T-helper 22 cell (primary cell): ENCODE measurements around the gene FEM1A.
"Not testable (repeated sequence)": the region's sequence is repeated elsewhere in the genome, so short reads cannot be mapped to it uniquely, and the experiment has no call there.

Source experiments
- DNase-seq: peaks from one replicate; pipeline ENCODE4 v3.0.0-alpha.2; 2020; ENCODE audit warnings: low read depth

Gene FEM1A

DNA sequence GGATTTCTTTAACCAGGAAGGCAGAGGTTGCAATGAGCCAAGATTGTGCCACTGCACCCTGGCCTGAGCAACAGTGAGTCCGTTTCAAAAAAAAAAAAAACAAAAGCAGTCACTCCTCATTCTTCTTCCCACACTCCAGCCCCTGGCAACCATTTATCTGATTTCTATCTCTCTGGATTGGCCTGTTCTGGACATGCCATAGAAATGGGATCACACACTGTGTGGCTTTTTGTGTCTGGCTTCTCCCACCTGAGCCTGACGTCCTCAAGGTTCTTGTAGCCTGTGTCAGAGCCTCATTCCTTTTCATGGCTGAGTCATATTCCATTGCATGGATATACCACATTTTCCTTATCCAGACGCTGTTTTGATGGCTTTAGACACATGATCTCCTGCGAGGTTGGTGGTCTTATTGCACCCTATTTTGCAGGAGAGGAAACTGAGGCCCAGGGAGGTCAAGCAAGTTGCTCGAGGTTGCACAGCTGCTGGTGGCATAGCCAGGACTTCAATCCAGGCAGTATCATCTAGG is 15.8 kb upstream of the FEM1A start:
- no peak for DNase-seq

DNA sequence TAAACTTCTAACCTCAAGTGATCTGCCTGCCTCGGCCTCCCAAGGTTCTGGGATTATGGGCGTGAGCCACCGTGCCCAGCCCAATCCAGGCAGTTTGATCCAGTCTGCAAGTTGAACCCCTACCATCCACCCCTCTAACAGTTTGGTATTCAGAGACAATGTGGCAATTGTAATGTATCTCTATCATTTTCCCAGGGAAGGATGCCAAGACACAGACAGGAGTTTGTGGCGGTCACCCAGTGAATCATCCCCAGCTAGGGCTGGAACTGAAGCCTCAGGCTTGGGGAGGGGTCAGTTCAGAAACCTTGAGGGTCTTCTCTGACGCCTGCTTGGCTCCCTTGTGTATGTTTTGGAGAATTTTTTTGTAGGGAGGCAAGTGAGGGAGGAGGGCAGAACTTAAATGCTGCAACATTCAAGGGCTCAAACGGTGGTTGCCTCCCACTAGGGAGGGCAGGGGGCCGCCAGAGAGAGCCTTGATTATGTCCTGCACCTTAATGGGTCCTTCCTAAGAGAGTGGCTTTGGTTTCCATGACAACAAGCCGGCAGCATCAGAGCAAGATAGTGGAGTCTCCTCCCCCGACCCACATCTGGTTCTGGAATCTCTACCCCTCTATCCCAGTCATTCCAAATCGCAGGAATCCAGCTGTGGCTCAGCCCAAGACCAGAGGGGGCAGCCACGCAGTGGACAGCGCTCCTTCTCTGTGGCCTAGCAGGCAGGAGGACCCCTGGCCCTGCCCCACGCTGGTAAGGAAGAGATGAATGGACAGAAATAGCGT is 14.9 kb upstream of the FEM1A start:
- no peak for DNase-seq

DNA sequence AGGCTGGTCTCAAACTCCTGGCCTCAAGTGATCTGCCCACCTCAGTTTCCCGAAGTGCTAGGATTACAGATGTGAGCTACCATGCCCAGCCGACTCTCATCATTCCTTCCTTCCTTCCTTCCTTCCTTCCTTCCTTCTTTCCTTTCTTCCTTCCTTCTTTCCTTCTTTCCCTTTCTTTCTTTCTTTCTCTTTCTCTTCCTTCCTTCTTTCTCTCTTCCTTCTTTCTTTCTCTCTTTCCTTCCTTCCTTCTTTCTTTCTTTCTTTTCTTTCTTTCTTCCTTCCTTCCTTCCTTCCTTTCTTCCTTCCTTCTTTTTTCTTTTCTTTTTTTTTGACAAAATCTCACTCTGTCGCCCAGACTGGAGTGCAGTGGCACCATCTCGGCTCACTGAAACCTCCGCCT is 13.4 kb upstream of the FEM1A start:
- DNase-seq = not testable (repeated sequence)

DNA sequence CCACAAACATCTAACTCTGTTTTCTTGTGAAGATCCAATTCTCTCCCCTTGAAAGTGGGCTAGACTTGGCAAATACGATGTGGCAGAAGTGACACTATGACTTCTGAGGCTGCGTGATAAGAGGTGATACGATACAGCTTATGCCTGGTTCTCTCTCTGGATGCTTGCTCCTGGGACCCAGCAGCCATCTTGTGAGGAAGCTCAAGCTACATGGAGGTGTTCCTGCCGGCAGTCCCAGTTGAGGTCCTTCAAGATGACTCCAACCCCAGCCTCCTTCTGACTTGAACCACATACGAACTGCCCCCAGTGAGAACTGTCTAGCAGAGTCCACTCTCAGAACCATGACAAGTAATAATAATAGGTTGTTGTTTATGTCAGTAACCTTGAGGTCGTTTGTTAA is 10.7 kb upstream of the FEM1A start:
- DNase-seq = no peak

DNA sequence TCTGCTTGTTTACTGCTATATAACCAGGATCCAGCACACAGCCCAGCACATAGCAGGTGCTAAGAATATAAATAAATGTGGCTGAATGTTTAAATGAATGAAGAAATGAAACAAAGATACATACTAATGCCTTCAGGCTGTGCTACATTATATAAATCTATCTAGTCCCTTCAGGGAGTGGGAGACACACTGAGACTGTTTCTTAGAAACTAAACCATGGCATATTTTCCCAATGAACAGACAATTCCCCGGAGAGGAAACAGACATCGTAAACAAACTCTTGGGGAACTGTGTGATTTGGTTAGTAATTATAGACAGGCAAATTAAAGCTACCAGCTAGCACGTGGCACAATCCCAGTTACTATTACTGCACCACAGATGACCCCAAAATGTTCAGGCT is 9.7 kb upstream of the FEM1A start:
- DNase-seq = no peak

DNA sequence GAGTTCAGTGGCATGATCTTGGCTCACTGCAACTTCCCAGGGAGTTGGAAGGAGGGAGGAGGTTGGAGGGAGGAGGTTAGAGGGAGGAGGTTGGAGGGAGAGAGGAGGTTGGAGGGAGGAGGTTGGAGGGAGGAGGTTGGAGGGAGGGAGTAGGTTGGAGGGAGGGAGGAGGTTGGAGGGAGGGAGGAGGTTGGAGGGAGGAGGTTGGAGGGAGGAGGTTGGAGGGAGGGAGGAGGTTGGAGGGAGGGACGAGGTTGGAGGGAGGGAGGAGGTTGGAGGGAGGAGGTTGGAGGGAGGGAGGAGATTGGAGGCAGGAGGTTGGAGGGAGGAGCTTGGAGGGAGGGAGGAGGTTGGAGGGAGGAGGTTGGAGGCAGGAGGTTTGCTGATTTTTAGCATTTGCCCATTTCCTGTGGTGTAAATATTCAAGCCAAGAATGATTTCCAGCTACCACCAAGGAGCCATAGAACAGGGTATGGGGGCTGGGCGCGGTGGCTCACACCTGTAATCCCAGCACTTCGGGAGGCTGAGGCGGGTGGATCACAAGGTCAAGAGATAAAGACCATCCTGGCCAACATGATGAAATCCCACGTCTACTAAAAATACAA is 5.0 kb upstream of the FEM1A start:
- DNase-seq = not testable (repeated sequence)

DNA sequence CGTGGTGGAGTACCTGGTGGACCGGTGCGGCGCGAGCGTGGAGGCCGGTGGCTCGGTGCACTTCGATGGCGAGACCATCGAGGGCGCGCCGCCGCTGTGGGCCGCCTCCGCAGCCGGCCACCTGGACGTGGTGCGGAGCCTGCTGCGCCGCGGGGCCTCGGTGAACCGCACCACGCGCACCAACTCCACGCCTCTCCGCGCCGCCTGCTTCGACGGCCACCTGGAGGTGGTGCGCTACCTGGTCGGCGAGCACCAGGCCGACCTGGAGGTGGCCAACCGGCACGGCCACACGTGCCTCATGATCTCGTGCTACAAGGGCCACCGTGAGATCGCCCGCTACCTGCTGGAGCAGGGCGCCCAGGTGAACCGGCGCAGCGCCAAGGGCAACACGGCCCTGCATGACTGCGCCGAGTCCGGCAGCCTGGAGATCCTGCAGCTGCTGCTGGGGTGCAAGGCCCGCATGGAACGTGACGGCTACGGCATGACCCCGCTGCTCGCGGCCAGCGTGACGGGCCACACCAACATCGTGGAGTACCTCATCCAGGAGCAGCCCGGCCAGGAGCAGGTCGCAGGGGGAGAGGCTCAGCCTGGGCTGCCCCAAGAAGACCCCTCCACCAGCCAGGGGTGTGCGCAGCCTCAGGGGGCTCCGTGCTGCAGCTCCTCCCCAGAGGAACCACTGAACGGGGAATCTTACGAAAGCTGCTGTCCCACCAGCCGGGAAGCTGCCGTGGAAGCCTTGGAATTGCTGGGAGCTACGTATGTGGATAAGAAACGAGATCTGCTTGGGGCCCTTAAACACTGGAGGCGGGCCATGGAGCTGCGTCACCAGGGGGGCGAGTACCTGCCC is 708 bp downstream of the FEM1A start:
- DNase-seq = not testable (repeated sequence)

DNA sequence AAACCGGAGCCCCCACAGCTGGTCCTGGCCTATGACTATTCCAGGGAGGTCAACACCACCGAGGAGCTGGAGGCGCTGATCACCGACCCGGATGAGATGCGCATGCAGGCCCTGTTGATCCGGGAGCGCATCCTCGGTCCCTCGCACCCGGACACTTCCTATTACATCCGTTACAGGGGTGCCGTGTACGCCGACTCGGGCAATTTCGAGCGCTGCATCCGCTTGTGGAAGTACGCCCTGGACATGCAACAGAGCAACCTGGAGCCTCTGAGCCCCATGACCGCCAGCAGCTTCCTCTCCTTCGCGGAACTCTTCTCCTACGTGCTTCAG is 1.3 kb downstream of the FEM1A start:
- not testable (repeated sequence) for DNase-seq

DNA sequence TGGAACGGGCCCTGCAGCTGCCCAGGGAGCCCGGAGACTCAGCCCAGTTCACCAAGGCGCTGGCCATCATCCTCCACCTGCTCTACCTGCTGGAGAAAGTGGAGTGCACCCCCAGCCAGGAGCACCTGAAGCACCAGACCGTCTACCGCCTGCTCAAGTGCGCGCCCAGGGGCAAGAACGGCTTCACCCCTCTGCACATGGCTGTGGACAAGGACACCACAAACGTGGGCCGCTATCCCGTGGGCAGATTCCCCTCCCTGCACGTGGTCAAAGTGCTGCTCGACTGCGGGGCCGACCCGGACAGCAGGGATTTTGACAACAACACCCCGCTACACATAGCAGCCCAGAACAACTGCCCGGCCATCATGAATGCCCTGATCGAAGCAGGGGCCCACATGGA is 1.7 kb downstream of the FEM1A start:
- DNase-seq = not testable (repeated sequence)

DNA sequence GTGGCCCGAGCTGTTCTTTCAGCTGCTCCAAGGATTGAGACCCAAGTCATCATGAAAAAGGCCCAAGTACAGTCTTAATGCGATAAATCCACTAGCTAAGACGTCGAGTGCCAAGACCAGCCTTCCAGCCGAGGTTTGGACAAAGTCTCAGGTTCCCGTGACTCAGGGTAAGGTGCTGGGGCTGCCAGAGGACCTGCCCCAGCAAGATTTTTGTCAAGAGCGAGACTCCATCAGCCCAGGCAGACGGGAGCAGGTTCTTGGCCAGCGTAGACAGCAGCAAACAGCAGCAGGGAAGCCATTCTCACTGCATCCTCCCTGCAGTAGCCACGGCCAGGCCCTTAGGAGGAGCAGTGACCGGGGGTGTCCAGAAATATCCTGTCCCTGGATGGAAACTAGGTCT is 3.4 kb downstream of the FEM1A start:
- no peak for DNase-seq

DNA sequence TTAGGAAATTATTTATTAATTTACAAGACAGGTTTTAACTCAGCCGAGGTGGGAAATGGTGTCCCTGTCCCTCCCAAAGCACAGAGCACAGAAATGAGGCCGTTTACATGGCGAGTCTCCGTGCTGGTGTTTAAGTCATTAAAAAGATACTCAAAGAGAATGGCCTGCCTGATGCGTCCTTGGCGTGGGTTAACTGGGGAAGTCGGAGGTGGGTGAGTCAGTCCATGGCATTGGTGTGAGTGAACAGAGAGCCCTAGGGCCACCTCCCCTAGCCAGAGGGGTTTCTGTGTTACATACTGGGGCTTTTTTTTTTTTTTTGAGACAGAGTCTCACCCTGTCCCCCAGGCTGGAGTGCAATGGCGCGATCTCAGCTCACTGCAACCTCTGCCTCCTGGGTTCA is 3.9 kb downstream of the FEM1A start:
- DNase-seq = no peak

DNA sequence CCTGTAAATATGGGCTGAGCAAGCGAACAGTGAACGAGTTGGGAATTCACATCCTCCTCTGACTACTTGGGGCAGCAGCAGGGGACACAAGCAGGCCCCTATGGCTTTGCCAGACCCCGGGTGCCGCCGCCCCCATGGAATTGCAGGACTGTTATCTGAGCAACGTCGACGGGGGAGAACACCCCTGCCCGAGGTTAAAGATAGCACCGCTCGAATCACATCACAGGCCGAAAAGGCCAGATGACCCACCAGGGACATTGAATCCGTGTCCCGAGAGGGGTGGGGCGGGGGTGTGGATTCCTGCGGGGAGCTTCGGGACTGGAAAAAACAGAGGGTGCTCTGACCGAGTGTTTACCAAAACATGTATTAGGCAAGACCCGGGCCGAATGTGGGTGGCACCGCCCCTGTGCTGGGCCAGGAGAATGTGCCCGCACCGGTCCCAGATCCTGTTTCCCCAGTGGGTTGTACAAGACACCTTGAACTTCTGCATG is 9.1 kb downstream of the FEM1A start:
- DNase-seq = no peak

DNA sequence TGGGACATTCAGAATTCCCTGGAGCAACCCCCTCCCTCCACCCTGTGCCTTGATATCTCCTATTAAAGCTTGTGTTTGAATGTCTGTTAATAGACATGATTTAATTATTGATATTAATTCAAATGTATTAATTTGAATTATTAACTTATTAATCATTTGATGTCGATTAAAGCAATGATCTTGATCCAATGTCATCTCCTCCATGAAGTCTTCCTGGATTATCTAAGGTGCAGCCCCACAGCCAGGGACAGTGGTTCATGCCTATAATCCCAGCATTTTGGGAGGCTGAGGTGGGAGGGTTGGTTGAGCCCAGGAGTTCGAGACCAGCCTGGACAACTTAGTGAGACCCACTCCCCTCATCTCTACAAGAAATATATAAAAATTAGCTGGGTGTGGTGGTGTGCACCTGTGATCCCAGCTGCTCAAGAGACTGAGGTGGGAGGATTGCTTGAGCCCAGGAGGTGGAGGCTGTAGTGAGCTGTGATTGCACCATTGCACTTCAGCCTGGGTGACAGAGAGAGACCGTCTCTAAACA is 9.6 kb downstream of the FEM1A start:
- no peak for DNase-seq

DNA sequence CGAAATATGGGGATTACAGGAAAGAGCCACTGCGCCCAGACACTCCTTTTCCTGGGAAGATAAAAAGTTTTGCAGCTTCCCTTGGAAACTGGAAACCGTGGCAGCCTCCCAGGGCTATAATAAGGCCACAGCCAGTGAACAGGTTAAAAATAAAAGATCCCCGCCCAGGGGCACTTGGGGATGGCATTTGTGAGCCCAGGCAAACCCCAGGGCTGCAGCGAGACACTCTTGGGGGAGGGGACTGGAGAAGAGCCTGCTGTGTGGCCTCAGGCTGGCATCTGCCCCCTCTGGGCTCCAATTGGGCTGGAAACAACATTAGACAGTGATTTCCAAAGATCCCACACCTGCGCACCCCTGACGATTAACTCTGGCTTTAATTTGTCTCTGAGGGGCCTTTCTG is 11.2 kb downstream of the FEM1A start:
- no peak for DNase-seq

DNA sequence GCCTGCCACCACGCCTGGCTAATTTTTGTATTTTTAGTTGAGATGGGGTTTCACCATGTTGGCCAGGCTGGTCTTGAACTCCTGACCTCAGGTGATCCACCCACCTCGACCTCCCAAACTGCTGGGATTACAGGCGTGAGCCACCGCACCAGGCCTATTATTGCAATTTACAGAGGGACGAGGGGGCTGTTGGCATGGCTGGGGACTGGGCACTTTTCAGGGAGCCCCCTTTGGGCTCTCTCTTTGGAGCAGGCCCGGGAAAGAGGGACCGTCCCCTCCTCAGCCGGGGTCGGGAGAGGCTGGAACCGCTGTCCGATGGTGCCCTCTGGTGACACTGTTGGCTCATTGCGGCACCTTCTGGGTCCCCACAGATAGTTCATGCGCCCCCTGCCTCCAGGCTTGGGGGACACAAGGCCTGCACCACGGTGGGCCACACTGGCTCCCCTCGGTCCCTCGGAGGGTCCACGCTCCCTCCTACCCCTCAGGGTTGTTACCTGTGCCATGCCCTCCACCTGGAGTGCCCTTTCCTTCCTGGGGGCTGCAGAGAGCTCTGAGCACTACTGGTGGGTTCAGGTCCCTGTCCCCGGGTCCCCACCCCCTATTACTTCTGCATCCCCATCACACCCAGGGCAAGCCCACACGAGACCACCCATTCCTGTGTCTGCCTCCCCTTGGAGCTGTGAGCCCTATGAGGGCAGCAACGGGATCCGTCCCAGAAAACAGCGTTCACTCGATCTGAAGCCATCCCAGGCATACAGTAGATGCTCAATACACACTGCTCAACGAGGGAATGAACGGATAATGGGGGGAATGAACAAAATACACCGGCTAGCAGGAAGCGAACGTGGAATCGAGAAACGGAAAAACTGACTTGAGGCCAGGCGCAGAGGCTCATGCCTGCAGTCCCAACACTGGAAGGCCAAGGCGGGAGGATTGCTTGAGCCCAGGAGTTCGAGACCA is 12.5 kb downstream of the FEM1A start:
- peak; percentile 21 for DNase-seq

DNA sequence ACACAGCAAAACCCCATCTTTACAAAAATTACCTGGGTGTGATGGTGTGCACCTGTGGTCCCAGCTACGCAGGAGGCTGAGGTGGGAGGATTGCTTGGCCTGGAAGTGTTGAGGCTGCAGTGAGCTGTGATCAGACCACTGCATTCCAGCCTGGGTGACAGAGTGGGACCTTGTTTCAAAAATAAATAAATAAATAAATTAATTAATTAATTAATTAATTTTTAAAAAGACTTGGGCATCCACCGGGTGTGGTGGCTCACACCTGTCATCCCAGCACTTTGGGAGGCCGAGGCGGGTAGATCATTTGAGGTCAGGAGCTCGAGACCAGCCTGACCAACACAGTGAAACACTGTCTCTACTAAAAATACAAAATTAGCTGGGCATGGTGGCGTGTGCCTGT is 13.6 kb downstream of the FEM1A start:
- DNase-seq = not testable (repeated sequence)

DNA sequence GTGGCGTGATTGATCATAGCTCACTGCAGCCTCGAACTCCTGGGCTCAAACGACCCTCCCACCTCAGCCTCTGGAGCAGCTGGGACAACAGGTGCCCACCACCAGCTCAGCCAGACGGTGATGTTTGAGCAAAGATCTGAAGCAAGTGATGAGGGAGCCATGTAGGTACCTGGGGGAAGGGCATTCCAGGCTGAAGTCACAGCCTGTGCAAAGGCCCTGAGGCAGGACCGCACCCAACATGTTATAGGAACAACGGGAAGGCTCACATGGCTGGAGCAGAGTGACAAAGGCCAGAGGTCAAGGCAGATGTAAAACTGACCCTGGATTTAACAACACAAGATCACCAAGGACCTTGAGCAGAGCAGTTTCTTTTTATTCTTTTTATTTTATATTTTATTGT is 14.8 kb downstream of the FEM1A start:
- DNase-seq = no peak

DNA sequence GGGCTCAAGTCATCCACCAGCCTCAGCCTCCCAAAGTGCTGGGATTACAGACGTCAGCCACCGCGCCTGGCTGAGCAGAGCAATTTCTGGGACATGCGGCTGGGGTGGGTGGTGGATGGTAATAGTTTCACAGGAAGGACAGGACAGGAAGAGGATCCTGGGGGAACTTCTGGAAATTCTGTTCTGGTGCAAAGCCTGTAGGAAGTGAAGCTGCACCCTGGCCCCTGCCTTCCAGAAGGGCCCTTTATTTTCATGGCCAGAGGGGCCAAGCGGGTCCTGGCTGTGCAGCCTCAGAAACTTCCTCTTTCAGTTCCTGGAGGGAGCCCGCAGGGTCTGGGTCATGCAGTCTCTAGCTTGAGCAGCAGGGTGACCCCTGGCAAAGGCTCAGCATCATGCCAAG is 15.7 kb downstream of the FEM1A start:
- DNase-seq = no peak

DNA sequence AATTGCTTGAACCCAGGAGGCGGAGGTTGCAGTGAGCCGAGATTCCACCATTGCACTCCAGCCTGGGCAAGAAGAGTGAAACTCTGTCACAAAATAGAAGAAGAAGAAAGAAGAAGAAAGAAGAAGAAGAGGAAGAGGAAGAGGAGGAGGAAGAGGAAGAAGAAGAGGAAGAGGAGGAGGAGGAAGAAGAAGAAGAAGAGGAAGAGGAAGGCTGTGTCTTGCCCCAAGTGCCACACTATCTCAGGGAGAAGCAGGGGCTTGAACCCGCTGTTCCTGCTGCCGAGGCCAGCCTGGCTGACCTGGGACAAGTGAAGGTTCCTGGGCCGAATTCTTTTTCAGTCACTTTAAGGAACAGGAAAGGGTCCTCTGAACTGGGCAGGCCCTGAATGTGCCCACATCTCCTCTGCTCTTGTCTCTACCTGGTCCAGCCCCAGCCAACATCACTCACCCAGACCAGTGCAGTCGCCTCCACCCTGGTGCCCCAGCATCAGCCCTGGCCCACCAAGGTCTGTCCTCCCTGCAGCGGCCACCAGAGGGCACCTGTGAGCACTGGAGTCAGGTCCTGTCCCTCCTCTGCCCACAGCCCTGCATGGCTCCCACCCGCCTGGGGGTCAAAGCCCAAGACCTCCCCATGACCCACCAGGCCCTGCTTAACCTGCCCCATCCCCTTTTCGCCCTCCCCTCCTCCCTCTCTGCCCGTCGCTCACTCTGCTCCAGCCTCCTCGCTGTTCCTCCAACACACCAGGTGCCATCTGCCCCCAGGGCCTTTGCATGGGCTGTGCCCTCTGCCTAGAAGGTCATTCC is 20.0 kb downstream of the FEM1A start:
- DNase-seq = peak; percentile 60

DNA sequence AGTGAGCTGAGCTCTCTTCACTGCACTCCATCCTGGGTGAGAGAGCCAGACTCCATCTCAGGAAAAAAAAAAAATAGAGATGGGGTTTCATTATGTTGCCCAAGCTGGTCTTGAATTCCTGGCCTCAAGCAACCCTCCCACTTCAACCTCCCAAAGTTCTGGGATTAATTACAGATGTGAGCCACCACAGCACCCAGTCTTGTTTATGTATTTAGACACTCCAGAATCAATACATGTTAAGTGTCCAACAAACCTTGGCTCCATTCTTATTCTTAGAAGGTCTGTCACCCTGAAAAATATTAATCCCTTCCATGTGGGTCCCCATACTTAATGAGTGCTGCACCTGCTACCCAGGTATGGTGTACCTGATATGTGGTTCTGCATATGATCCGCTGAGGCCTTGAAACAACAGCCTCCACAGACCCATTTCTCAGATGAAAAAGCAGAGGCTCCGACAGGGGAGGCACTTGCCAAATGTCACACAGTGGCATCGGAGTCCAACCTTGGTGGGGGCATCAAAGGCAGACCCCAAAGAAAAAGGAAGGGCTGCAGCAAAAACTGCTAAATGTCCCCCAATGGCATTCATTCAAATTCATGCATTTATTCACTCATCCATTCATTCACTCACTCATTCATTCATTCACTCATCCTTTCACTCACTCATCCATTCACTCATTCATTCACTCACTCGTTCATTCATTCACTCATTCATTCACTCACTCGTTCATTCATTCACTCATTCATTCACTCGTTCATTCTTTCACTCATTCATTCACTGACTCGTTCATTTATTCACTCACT is 23.3 kb downstream of the FEM1A start:
- no peak for DNase-seq
